Body of pancreas (tissue), 4 donors: ENCODE measurements around the gene SLC26A11. TPM values are rescaled to one million over a fixed set of nuclear protein-coding genes. Genes with fewer than 3 reads are reported as not detected.

Source experiments
- ATAC-seq: fragments of 150-250 bp; one replicate; pipeline ENCODE4 v1.9.1; 2016
- DNase-seq, 4 donors: peaks; one replicate each; pipeline ENCODE4 v3.0.0-alpha.2; 2019
- H3K27ac ChIP-seq, 4 donors: fragments of 200-600 bp; sonication (generic); 1 replicate in 3 of 4; 2 replicates in 1 of 4; pipeline versions ENCODE4 v1.5.1 to v1.6.1; 2016 to 2019; ENCODE audit warnings: mild to moderate bottlenecking in 1 of 4, mixed read lengths in 1 of 4, moderate library complexity in 1 of 4
- H3K27me3 ChIP-seq, 2 donors: fragments of 200-600 bp; sonication (generic); one replicate each; pipeline ENCODE4 v1.6.0; 2016; ENCODE audit warnings: mild to moderate bottlenecking in 1 of 2
- H3K36me3 ChIP-seq, 2 donors: fragments of 200-600 bp; sonication (generic); replicated peaks in 1 of 2; 2 replicates each; pipeline ENCODE4 v1.5.1; 2016; ENCODE audit warnings: low read depth in 2 of 2; ENCODE audit not compliant: insufficient read depth in 1 of 2
- H3K4me1 ChIP-seq: fragments of 200-600 bp; sonication (generic); one replicate; pipeline ENCODE4 v1.6.0; 2016
- H3K4me3 ChIP-seq, 2 donors: fragments of 200-600 bp; sonication (generic); 1 replicate in 1 of 2; 2 replicates in 1 of 2; pipeline ENCODE4 v1.5.1; 2016 to 2019
- H3K9me3 ChIP-seq, 3 donors: fragments of 200-600 bp; sonication (generic); 1 replicate in 2 of 3; 2 replicates in 1 of 3; pipeline ENCODE4 v1.5.1; 2016
- CTCF ChIP-seq, 7 experiments: fragments of 450-650 bp in 4 of 7; fragments of 200-600 bp in 3 of 7; sonication (generic) in 3 of 7; IDR thresholded peaks; one replicate each; pipeline ENCODE4 v1.5.1; 2016 to 2019; ENCODE audit warnings: antibody characterized with exemption in 7 of 7
- POLR2A ChIP-seq, 3 donors: fragments of 450-650 bp; IDR thresholded peaks; one replicate each; pipeline ENCODE4 v1.6.1; 2016; ENCODE audit warnings: antibody characterized with exemption in 3 of 3, mild to moderate bottlenecking in 2 of 3
- WGBS, 2 donors: methylation state at CpG; one replicate each; pipeline ENCODE4 v1.1.5; 2017; 5-methylcytosine and 5-hydroxymethylcytosine counted together
- intact Hi-C: fragments of 100-400 bp; cut with DNase I; formaldehyde crosslinking; loops from one replicate; pipeline ENCODE4 v1.15.1; 2023
- total RNA-seq, 2 donors: library from RNA; depleted of rRNA; stranded (reverse); fragments of >200 nt; gene quantifications; one replicate each; pipeline ENCODE4 v1.1.0, GENCODE V29; 2016

Gene SLC26A11
- total RNA-seq, 2 donors from 2014 or later, result 7.5 to 11.5 TPM

- Histone ChIP-seq H3K36me3 (no peaks in the 10 kb centered on the region), H3K27ac (no peak overlapping the region), H3K4me1 (no peaks in the 10 kb centered on the region), H3K27me3 (no peaks in the 10 kb centered on the region), H3K4me3 (no peak overlapping the region), H3K9me3 (no peaks in the 10 kb centered on the region)
- TF ChIP-seq POLR2A (IDR thresholded peaks at IDR 0.05) (no peak), CTCF (IDR thresholded peaks at IDR 0.05) (no peak)
- ATAC-seq (no peak), DNase-seq (no peak)
- WGBS, 2 donors, result 65 to 72% methylated on average over 20 to 21 of the region's 21 CpGs
- intact Hi-C loops, result no loop called here
Observed at GRCh38 chr17:80177986-80178595, 42.1 kb upstream of the SLC26A11 start.

- intact Hi-C loops, result no loop called here
- no peak for DNase-seq
- 72 to 73% methylated on average over 12 to 14 of the region's 14 CpGs for WGBS, 2 donors
Observed at GRCh38 chr17:80180192-80180591, 40.0 kb upstream of the SLC26A11 start.

GRCh38 chr17:80181431-80181830, 38.8 kb upstream of the SLC26A11 start:
- TF ChIP-seq CTCF (IDR thresholded peaks at IDR 0.05), result no peak
- TF ChIP-seq POLR2A (IDR thresholded peaks at IDR 0.05), result no peak
- no peak for ATAC-seq

More at GRCh38 chr17:80180192-80180591, 40.0 kb upstream of the SLC26A11 start:
- Histone ChIP-seq H3K36me3 (no peaks in the 10 kb centered on the region), H3K27me3 (no peaks in the 10 kb centered on the region), H3K4me3 (no peak overlapping the region), H3K4me1 (no peaks in the 10 kb centered on the region), H3K27ac (no peak overlapping the region), H3K9me3 (no peaks in the 10 kb centered on the region)
- TF ChIP-seq CTCF (IDR thresholded peaks at IDR 0.05), result no peak
- TF ChIP-seq POLR2A (IDR thresholded peaks at IDR 0.05), result no peak
- ATAC-seq, result no peak

GRCh38 chr17:80182118-80182844, 37.9 kb upstream of the SLC26A11 start:
- no peaks in the 10 kb centered on the region for H3K9me3 ChIP-seq
- peaks cover 7% of the 10 kb centered on the region for H3K4me1 ChIP-seq
- intact Hi-C loops, result no loop called here
- 79 to 80% methylated on average over 12 to 30 of the region's 30 CpGs for WGBS, 2 donors
- H3K4me3 ChIP-seq, result no peak overlapping the region
- ATAC-seq (no peak), DNase-seq (no peak)
- no peaks in the 10 kb centered on the region for H3K27me3 ChIP-seq
- no peak for TF ChIP-seq POLR2A (IDR thresholded peaks at IDR 0.05)
- no peak for TF ChIP-seq CTCF (IDR thresholded peaks at IDR 0.05)
- H3K27ac ChIP-seq, result no peak overlapping the region
- H3K36me3 ChIP-seq, result no peaks in the 10 kb centered on the region

More at GRCh38 chr17:80181431-80181830, 38.8 kb upstream of the SLC26A11 start:
- no peaks in the 10 kb centered on the region for H3K9me3 ChIP-seq
- H3K27ac ChIP-seq, result no peak overlapping the region
- H3K36me3 ChIP-seq, result no peaks in the 10 kb centered on the region
- intact Hi-C loops, result no loop called here
- WGBS, 2 donors, result 87 to 90% methylated on average over 14 to 17 of the region's 17 CpGs
- H3K27me3 ChIP-seq, result no peaks in the 10 kb centered on the region
- DNase-seq, result no peak
- H3K4me3 ChIP-seq, result no peak overlapping the region
- no peaks in the 10 kb centered on the region for H3K4me1 ChIP-seq
